Body of pancreas (tissue), 4 donors: Measurements from ENCODE around the gene GMPR2. TPM values are rescaled to one million over a fixed set of nuclear protein-coding genes. Genes with fewer than 3 reads are reported as not detected.

Source experiments
- ATAC-seq: fragments of 150-250 bp; one replicate; pipeline ENCODE4 v1.9.1; 2016
- DNase-seq, 4 donors: peaks; one replicate each; pipeline ENCODE4 v3.0.0-alpha.2; 2019
- H3K27ac ChIP-seq, 4 donors: fragments of 200-600 bp; sonication (generic); 1 replicate in 3 of 4; 2 replicates in 1 of 4; pipeline versions ENCODE4 v1.5.1 to v1.6.1; 2016 to 2019; ENCODE audit warnings: mild to moderate bottlenecking in 1 of 4, mixed read lengths in 1 of 4, moderate library complexity in 1 of 4
- H3K27me3 ChIP-seq, 2 donors: fragments of 200-600 bp; sonication (generic); one replicate each; pipeline ENCODE4 v1.6.0; 2016; ENCODE audit warnings: mild to moderate bottlenecking in 1 of 2
- H3K36me3 ChIP-seq, 2 donors: fragments of 200-600 bp; sonication (generic); replicated peaks in 1 of 2; 2 replicates each; pipeline ENCODE4 v1.5.1; 2016; ENCODE audit warnings: low read depth in 2 of 2; ENCODE audit not compliant: insufficient read depth in 1 of 2
- H3K4me1 ChIP-seq: fragments of 200-600 bp; sonication (generic); one replicate; pipeline ENCODE4 v1.6.0; 2016
- H3K4me3 ChIP-seq, 2 donors: fragments of 200-600 bp; sonication (generic); 1 replicate in 1 of 2; 2 replicates in 1 of 2; pipeline ENCODE4 v1.5.1; 2016 to 2019
- H3K9me3 ChIP-seq, 3 donors: fragments of 200-600 bp; sonication (generic); 1 replicate in 2 of 3; 2 replicates in 1 of 3; pipeline ENCODE4 v1.5.1; 2016
- CTCF ChIP-seq, 7 experiments: fragments of 450-650 bp in 4 of 7; fragments of 200-600 bp in 3 of 7; sonication (generic) in 3 of 7; IDR thresholded peaks; one replicate each; pipeline ENCODE4 v1.5.1; 2016 to 2019; ENCODE audit warnings: antibody characterized with exemption in 7 of 7
- POLR2A ChIP-seq, 3 donors: fragments of 450-650 bp; IDR thresholded peaks; one replicate each; pipeline ENCODE4 v1.6.1; 2016; ENCODE audit warnings: antibody characterized with exemption in 3 of 3, mild to moderate bottlenecking in 2 of 3
- WGBS, 2 donors: methylation state at CpG; one replicate each; pipeline ENCODE4 v1.1.5; 2017; 5-methylcytosine and 5-hydroxymethylcytosine counted together
- intact Hi-C: fragments of 100-400 bp; cut with DNase I; formaldehyde crosslinking; loops from one replicate; pipeline ENCODE4 v1.15.1; 2023
- total RNA-seq, 2 donors: library from RNA; depleted of rRNA; stranded (reverse); fragments of >200 nt; gene quantifications; one replicate each; pipeline ENCODE4 v1.1.0, GENCODE V29; 2016

The GMPR2 gene
- total RNA-seq, 2 donors from 2014 or later: 30.9 to 41.9 TPM

- intact Hi-C loops: no loop called here
- Histone ChIP-seq H3K4me1 (peaks cover 11% of the 10 kb centered on the region), H3K9me3 (no peaks in the 10 kb centered on the region), H3K4me3 (no peak overlapping the region), H3K27ac (no peak overlapping the region), H3K27me3 (no peaks in the 10 kb centered on the region), H3K36me3 (no peaks in the 10 kb centered on the region)
- DNase-seq: no peak
- WGBS, 2 donors: 86 to 89% methylated on average over 6 of the region's 6 CpGs
- TF ChIP-seq POLR2A (IDR thresholded peaks at IDR 0.05) (no peak), CTCF (IDR thresholded peaks at IDR 0.05) (no peak)
- ATAC-seq: no peak
These were observed 48.2 kb downstream of the GMPR2 start for GRCh38 chr14:24280797-24281460.

- no peak for ATAC-seq
- no peak overlapping the region for H3K27ac ChIP-seq
- no peak for DNase-seq
- no peaks in the 10 kb centered on the region for H3K36me3 ChIP-seq
- peaks cover 11% of the 10 kb centered on the region for H3K4me1 ChIP-seq
- H3K4me3 ChIP-seq: no peak overlapping the region
- 77 to 82% methylated on average over 7 of the region's 7 CpGs for WGBS, 2 donors
- intact Hi-C loops: no loop called here
- TF ChIP-seq POLR2A (IDR thresholded peaks at IDR 0.05) (no peak), CTCF (IDR thresholded peaks at IDR 0.05) (no peak)
- H3K27me3 ChIP-seq: no peaks in the 10 kb centered on the region
- no peaks in the 10 kb centered on the region for H3K9me3 ChIP-seq
These were observed 48.9 kb downstream of the GMPR2 start for GRCh38 chr14:24281636-24282035.

- Histone ChIP-seq H3K27me3 (no peaks in the 10 kb centered on the region), H3K27ac (no peak overlapping the region), H3K4me3 (no peak overlapping the region), H3K9me3 (no peaks in the 10 kb centered on the region), H3K4me1 (peaks cover 11% of the 10 kb centered on the region), H3K36me3 (no peaks in the 10 kb centered on the region)
- intact Hi-C loops: no loop called here
- WGBS, 2 donors: 56 to 63% methylated on average over 2 to 3 of the region's 3 CpGs
- DNase-seq (no peak), ATAC-seq (no peak)
- no peak for TF ChIP-seq CTCF (IDR thresholded peaks at IDR 0.05)
- no peak for TF ChIP-seq POLR2A (IDR thresholded peaks at IDR 0.05)
These were observed 50.0 kb downstream of the GMPR2 start for GRCh38 chr14:24282736-24283135.

- Histone ChIP-seq H3K4me1 (peaks cover 7% of the 10 kb centered on the region), H3K4me3 (no peak overlapping the region), H3K36me3 (no peaks in the 10 kb centered on the region), H3K27me3 (no peaks in the 10 kb centered on the region), H3K9me3 (no peaks in the 10 kb centered on the region), H3K27ac (no peak overlapping the region)
- ATAC-seq: no peak
- no peak for DNase-seq
- TF ChIP-seq CTCF (IDR thresholded peaks at IDR 0.05) (no peak), POLR2A (IDR thresholded peaks at IDR 0.05) (no peak)
- whole genome bisulfite sequencing, 2 donors: 89 to 94% methylated on average over 5 of the region's 5 CpGs
- intact Hi-C loops: no loop called here
These were observed 51.2 kb downstream of the GMPR2 start for GRCh38 chr14:24283796-24284460.
